Measurements from ENCODE around the gene HCN4. TPM values are rescaled to one million over a fixed set of nuclear protein-coding genes. Genes with fewer than 3 reads are reported as not detected.

HCN4 gene
- total RNA-seq, result not detected in 2 replicates

GRCh38 chr15:73368301-73369136, at the start of gene HCN4:
TSS of gene HCN4 (minus strand) at chr15:73368958. CDS start at chr15:73368270, 688 bp downstream.

Other genes with a start within 250 kb of the HCN4 start
- not detected in 2 replicates for gene REC114, start 74.2 kb upstream of the HCN4 start, total RNA-seq

Measured in hair follicle dermal papilla cell (primary cell).